Prostate gland (tissue), 2 donors: ENCODE results near the gene GBA3.

Experiments
- POLR2A ChIP-seq: fragments of 450-650 bp; IDR thresholded peaks from one replicate; pipeline ENCODE4 v1.6.1; 2016; ENCODE audit warnings: antibody characterized with exemption, mild to moderate bottlenecking
- TF ChIP-seq, protein P1 (sequence below), 4 experiments: fragments of 200-600 bp in 2 of 4; fragments of 450-650 bp in 2 of 4; sonication (generic) in 2 of 4; IDR thresholded peaks; 1 replicate in 3 of 4; 2 replicates in 1 of 4; pipeline ENCODE4 v1.5.1; 2016 to 2019; ENCODE audit warnings: antibody characterized with exemption in 4 of 4, mild to moderate bottlenecking in 2 of 4, moderate library complexity in 2 of 4

DNA sequence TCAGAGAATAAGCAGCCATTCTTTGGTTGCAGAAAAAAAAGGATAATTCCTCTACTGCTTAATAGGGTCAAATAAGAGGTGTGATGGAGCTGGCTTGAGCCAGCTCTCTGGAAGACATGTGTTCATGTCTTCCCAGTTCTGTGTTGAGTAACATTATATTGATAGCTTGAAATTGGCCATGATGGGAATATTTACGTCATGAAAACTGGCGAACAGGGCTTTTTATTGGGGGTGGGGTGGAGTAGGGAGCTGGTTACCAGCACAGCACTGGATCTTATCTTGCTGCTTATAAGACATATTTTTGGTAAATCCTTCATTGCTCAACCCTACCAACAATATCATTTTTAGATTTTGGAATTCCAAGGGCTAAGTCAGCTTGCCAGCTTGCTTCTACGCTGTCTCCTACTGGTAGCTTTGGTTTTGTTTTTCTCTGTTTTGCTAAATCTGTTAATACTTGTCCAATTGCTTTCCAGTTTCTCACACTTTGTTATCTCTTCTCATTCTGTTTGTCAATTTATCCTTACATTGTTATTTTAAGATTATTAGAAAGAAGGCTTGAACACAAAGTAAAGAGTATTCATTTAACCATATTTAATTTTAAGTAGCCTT is 25.3 kb upstream of the GBA3 start:
- TF ChIP-seq POLR2A = no peak
- TF ChIP-seq, protein P1, sequence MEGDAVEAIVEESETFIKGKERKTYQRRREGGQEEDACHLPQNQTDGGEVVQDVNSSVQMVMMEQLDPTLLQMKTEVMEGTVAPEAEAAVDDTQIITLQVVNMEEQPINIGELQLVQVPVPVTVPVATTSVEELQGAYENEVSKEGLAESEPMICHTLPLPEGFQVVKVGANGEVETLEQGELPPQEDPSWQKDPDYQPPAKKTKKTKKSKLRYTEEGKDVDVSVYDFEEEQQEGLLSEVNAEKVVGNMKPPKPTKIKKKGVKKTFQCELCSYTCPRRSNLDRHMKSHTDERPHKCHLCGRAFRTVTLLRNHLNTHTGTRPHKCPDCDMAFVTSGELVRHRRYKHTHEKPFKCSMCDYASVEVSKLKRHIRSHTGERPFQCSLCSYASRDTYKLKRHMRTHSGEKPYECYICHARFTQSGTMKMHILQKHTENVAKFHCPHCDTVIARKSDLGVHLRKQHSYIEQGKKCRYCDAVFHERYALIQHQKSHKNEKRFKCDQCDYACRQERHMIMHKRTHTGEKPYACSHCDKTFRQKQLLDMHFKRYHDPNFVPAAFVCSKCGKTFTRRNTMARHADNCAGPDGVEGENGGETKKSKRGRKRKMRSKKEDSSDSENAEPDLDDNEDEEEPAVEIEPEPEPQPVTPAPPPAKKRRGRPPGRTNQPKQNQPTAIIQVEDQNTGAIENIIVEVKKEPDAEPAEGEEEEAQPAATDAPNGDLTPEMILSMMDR (IDR thresholded peaks at IDR 0.05) = no peak
